UCSD-AML1 (cell line): ENCODE data around the gene SNAPC3.
"Not testable (repeated sequence)": the region's sequence is repeated elsewhere in the genome, so short reads cannot be mapped to it uniquely, and the experiment has no call there.

Experiments
- DNase-seq: peaks from one replicate; lab custom pipeline; 2025; ENCODE audit not compliant: unreplicated experiment; lab: John Stamatoyannopoulos, UW

SNAPC3 gene

GRCh38 chr9:15423231-15423985, 732 bp downstream of the SNAPC3 start:
- no peak for DNase-seq

DNA sequence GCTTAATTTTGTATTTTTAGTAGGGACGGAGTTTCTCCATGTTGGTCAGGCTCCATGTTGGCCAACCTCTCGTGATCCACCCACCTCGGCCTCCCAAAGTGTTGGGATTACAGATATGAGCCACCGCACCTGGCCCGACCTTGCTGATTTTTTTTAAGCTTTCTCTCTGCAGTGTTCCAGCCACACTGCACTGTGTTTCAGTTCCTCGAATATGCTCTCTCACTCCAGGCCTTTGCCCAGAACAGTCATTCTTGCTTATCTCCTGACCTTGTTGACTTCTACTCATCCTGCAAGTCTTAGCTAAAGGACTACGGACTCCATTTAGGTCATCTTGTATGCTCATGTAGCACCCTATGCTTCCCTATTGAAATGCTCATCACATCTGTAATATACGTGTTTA, 3.3 kb downstream of the SNAPC3 start:
- no peak for DNase-seq

DNA sequence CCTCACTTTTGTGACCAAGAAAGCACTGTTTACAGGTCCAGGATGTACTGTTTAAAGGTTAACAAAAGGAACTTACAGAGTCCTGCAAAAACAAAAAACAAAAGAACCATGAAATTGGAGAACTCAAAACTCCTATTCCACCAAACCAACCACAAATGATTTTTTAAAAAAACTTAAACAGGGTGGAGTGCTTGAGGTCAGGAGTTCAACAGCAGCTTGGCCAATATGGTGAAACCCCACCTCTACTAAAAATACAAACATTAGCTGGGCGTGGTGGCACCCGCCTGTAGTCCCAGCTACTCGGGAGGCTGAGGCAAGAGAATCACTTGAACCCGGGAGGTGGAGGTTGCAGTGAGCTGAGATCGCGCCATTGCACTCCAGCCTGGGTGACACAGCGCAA, 5.0 kb downstream of the SNAPC3 start:
- DNase-seq, result not testable (repeated sequence)

GRCh38 chr9:15430920-15431844, 8.5 kb downstream of the SNAPC3 start:
- peak; percentile 14 for DNase-seq

DNA sequence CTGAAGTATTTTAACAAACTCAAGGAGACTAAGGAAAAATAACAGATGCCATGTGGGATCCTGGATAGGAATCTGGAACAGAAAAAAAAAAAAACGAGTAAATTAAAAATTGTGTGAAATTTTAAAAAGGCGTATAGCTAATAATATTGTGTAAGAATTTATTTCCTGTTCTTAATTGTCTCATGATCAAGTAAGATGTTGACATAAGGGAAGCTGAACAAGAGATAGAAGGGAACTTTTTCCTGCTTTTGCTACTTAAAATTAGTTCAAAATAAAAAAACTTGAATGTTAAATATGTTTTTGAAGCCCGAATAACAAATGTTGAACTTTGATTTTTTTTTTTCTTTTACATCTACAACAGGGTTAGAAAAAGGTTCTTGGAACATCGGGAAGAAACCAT, 10.5 kb downstream of the SNAPC3 start:
- no peak for DNase-seq

DNA sequence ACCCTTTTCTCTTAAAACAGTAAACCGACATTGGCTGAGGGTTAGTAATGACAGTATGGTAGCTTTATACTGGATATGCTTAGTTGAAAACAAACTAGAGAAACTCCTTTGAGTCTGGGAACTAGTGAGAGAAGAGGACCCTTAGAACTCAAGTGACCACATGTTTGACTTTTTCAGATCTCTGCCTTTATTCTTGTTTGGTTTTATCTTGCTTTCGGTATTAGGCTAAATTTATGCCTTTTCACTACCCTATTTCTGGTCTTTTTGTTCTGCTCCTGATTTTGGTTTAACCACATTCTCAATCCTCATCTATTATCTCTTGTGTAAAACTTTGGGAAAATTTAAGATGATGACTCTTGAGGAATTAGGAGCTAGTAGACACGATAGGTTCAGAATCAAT, 11.0 kb downstream of the SNAPC3 start:
- DNase-seq, result no peak

- DNase-seq, result no peak
These were observed 16.2 kb downstream of the SNAPC3 start for GRCh38 chr9:15438891-15439290.

DNA sequence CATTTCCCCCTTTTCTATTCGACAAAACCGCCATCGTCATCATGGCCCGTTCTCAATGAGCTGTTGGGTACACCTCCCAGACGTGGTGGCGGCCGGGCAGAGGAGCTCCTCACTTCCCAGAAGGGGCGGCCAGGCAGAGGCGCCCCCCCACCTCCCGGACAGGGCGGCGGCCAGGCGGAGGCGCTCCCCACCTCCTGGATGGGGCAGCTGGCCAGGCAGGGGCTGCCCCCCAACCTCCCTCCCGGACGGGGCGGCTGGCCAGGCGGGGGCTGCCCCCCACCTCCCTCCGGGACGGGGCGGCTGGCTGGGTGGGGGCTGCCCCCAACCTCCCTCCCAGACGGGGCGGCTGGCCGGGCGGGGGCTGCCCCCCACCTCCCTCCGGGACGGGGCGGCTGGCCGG, 19.2 kb downstream of the SNAPC3 start:
- not testable (repeated sequence) for DNase-seq

DNA sequence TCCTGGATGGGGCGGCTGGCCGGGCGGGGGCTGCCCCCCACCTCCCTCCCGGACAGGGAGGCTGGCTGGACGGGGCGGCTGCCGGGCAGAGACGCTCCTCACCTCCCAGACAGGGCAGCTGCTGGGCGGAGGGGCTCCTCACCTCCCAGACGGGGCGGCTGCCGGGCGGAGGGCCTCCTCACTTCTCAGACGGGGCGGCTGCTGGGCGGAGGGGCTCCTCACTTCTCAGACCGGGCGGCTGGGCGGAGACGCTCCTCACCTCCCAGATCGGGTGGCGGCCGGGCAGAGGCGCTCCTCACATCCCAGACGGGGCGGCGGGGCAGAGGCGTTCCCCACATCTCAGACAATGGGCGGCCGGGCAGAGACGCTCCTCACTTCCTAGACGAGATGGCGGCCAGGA, 19.6 kb downstream of the SNAPC3 start:
- DNase-seq, result not testable (repeated sequence)

- no peak for DNase-seq
These were observed 21.5 kb downstream of the SNAPC3 start for GRCh38 chr9:15444141-15444540.

DNA sequence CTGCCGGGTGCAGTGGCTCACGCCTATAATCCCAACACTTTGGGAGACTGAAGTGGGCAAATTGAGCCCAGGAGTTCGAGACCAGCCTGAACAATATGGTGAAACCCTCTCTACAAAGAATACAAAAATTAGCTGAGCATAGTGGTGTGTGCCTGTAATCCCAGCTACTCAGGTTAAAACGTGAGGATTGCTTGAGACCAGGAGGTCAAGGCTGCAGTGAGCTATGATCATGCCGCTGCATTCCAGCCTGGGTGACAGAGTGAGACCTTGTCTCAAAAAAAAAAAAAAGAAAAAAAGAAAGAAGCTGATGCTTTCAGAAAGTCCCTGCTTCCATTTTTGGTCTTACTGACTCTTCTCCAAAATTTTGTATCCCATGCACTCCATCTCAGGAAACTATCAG, 31.3 kb downstream of the SNAPC3 start:
- no peak for DNase-seq

DNA sequence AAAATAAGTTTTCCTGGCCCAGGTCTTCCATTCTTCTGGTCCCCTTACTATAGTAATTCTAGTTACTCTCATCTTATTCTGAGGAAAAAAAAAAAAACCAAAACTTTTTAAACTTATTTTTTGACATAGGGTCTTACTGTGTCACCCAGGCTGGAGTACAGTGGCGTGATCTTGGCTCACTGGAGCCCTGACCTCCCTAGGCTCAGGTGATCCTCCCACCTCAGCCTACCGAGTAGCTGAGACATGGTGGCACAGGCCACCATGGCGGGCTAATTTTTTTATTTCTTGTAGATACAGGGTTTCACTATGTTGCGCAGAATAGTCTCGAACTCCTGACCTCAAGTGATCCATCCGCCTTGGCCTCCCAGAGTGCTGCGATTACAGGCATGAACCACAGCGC, 38.4 kb downstream of the SNAPC3 start:
- no peak for DNase-seq

- DNase-seq, result no peak
These were observed 38.9 kb downstream of the SNAPC3 start for GRCh38 chr9:15461601-15462000.

- DNase-seq, result no peak
These were observed 45.5 kb downstream of the SNAPC3 start for GRCh38 chr9:15468145-15468544.

GRCh38 chr9:15469406-15469805, 46.7 kb downstream of the SNAPC3 start:
- DNase-seq, result no peak

DNA sequence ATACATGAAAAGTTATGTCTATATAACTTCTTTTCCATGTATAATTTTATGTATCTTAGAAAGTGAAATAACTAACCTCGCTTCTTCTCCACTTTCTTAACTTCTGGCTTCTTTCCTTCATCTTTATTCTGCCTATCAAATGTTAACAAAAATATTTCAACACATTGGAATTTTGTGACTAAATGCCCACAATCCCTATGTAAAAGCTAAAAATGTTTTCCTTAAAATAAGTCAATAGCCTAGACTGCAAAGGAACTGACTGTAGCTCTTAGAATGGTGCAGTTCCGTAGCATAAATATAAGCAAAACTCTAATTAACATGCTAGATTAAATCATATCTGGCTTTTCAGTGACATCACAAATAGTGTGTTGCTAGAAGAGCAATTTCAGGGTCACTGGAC, 47.2 kb downstream of the SNAPC3 start:
- DNase-seq, result no peak

GRCh38 chr9:15475923-15476536, 53.4 kb downstream of the SNAPC3 start:
- no peak for DNase-seq

- no peak for DNase-seq
These were observed 57.4 kb downstream of the SNAPC3 start for GRCh38 chr9:15480028-15480427.

GRCh38 chr9:15482146-15482545, 59.5 kb downstream of the SNAPC3 start:
- no peak for DNase-seq

- DNase-seq, result no peak
These were observed 62.1 kb downstream of the SNAPC3 start for GRCh38 chr9:15484802-15485201.

- DNase-seq, result no peak
These were observed 63.4 kb downstream of the SNAPC3 start for GRCh38 chr9:15485836-15486666.
